DLD1 (cell line): ENCODE results near the gene PLCE1.

ENCODE experiments used
- in situ Hi-C: cut with HindIII; loops from 2 replicates; pipeline ENCODE4 v1.10.0; 2017; ENCODE audit warnings: low sequenced_read_pairs

PLCE1 gene

GRCh38 chr10:94016727-94017714 lies 23.3 kb downstream of the PLCE1 start:
- in situ Hi-C loops: no loop called here

GRCh38 chr10:94018107-94018506 lies 24.4 kb downstream of the PLCE1 start:
- in situ Hi-C loops: no loop called here

- in situ Hi-C loops: no loop called here
These were observed 30.2 kb downstream of the PLCE1 start for GRCh38 chr10:94023906-94024305.

- in situ Hi-C loops: no loop called here
These were observed 30.7 kb downstream of the PLCE1 start for GRCh38 chr10:94024407-94024806.

- in situ Hi-C loops: no loop called here
These were observed 32.1 kb downstream of the PLCE1 start for GRCh38 chr10:94025806-94026205.

GRCh38 chr10:94027197-94027596 lies 33.5 kb downstream of the PLCE1 start:
- in situ Hi-C loops: no loop called here

GRCh38 chr10:94029955-94030354 lies 36.2 kb downstream of the PLCE1 start:
- in situ Hi-C loops: no loop called here

- in situ Hi-C loops: no loop called here
These were observed 42.4 kb downstream of the PLCE1 start for GRCh38 chr10:94035982-94036765.

- in situ Hi-C loops: no loop called here
These were observed 43.0 kb downstream of the PLCE1 start for GRCh38 chr10:94036766-94037033.

- in situ Hi-C loops: no loop called here
These were observed 43.6 kb downstream of the PLCE1 start for GRCh38 chr10:94037286-94037685.

- in situ Hi-C loops: no loop called here
These were observed 44.3 kb downstream of the PLCE1 start for GRCh38 chr10:94038024-94038423.

- in situ Hi-C loops: no loop called here
These were observed 47.5 kb downstream of the PLCE1 start for GRCh38 chr10:94041206-94041605.

- in situ Hi-C loops: no loop called here
These were observed 48.5 kb downstream of the PLCE1 start for GRCh38 chr10:94042001-94042833.

GRCh38 chr10:94042834-94043175 lies 49.1 kb downstream of the PLCE1 start:
- in situ Hi-C loops: no loop called here
